HepG2 (cell line): ENCODE results near the gene HSDL2. TPM values are rescaled to one million over a fixed set of nuclear protein-coding genes. Genes with fewer than 3 reads are reported as not detected.
A peak's percentile ranks its signal among the peaks of the same experiment; 100 is the strongest.

ENCODE experiments used
- CREM ChIP-seq, 2 experiments: sonication (generic) in 1 of 2; formaldehyde crosslinking in 1 of 2; IDR thresholded peaks; 2 replicates each; pipeline versions ENCODE4 v1.4.0 to v1.6.1; 2016 to 2020; ENCODE audit warnings: antibody characterized with exemption in 1 of 2, mild to moderate bottlenecking in 1 of 2, missing genetic modification reagents in 1 of 2
- FOXA3 ChIP-seq: IDR thresholded peaks from 2 replicates; pipeline ENCODE4 v1.6.1; 2016; ENCODE audit warnings: missing genetic modification reagents, missing compliant biosample characterization
- FOXJ3 ChIP-seq: sonication (generic); formaldehyde crosslinking; IDR thresholded peaks from 2 replicates; pipeline ENCODE4 v1.4.0; 2020; ENCODE audit warnings: missing genetic modification reagents, mild to moderate bottlenecking, borderline replicate concordance
- GATAD2A ChIP-seq: IDR thresholded peaks from 2 replicates; pipeline ENCODE4 v1.6.1; 2016
- HNF4A ChIP-seq: sonication (generic); formaldehyde crosslinking; IDR thresholded peaks from 2 replicates; pipeline ENCODE4 v1.4.0; 2020; ENCODE audit warnings: missing genetic modification reagents
- KDM5B ChIP-seq: sonication (generic); formaldehyde crosslinking; IDR thresholded peaks from 2 replicates; pipeline ENCODE4 v1.4.0; 2020; ENCODE audit warnings: missing genetic modification reagents, mild to moderate bottlenecking, borderline replicate concordance
- NR2F2 ChIP-seq: IDR thresholded peaks from 2 replicates; pipeline ENCODE4 v1.6.1; 2012; ENCODE audit warnings: low read depth, inconsistent platforms, borderline replicate concordance
- RARA ChIP-seq: IDR thresholded peaks from 2 replicates; pipeline ENCODE4 v1.6.1; 2016; ENCODE audit warnings: missing genetic modification reagents, missing compliant biosample characterization
- RXRB ChIP-seq: IDR thresholded peaks from 2 replicates; pipeline ENCODE4 v1.6.1; 2016; ENCODE audit warnings: borderline replicate concordance, missing genetic modification reagents, missing compliant biosample characterization
- SOX5 ChIP-seq: IDR thresholded peaks from 2 replicates; pipeline ENCODE4 v1.6.1; 2016; ENCODE audit warnings: borderline replicate concordance
- ZEB1 ChIP-seq: IDR thresholded peaks from 2 replicates; pipeline ENCODE4 v1.6.1; 2012; ENCODE audit warnings: mild to moderate bottlenecking, low read depth, inconsistent platforms; ENCODE audit not compliant: insufficient replicate concordance
- ZNF280B ChIP-seq: sonication (generic); formaldehyde crosslinking; IDR thresholded peaks from 2 replicates; pipeline ENCODE4 v1.5.0; 2020; ENCODE audit warnings: missing genetic modification reagents, mild to moderate bottlenecking, borderline replicate concordance
- ZNF317 ChIP-seq: sonication (generic); formaldehyde crosslinking; IDR thresholded peaks from 2 replicates; pipeline ENCODE4 v1.5.0; 2020; ENCODE audit warnings: mild to moderate bottlenecking, missing genetic modification reagents
- ZNF629 ChIP-seq: sonication (generic); formaldehyde crosslinking; conservative IDR thresholded peaks from 2 replicates; pipeline ENCODE4 v1.5.0; 2020; ENCODE audit warnings: missing genetic modification reagents
- ZSCAN21 ChIP-seq: sonication (generic); formaldehyde crosslinking; IDR thresholded peaks from 2 replicates; pipeline ENCODE4 v1.8.0; 2022; ENCODE audit warnings: mild to moderate bottlenecking, missing genetic modification reagents, moderate library complexity, borderline replicate concordance
- polyA plus RNA-seq, 8 experiments: library from polyadenylated mRNA; depleted of rRNA in 3 of 8; stranded (reverse) in 7 of 8; unstranded in 1 of 8; fragments of >200 nt; fragmentation: Illumina TruSeq in 4 of 8; extraction: Trizol in 4 of 8; gene quantifications; 2 replicates each; pipeline versions ENCODE4 v1.2.1 to v1.2.3, GENCODE V29; 2011 to 2016; ENCODE audit warnings: low read depth in 4 of 8, missing spikeins in 1 of 8, mixed read lengths in 1 of 8; ENCODE audit not compliant: insufficient read depth in 1 of 8
- total RNA-seq, 5 experiments: library from RNA; depleted of rRNA; stranded (reverse); fragments of >200 nt; fragmentation: Illumina TruSeq; extraction: Trizol; gene quantifications; 2 replicates each; pipeline ENCODE4 v1.2.3, GENCODE V29; 2016; ENCODE audit warnings: low read depth in 1 of 5
- TF ChIP-seq, protein P1 (sequence below): sonication (generic); formaldehyde crosslinking; IDR thresholded peaks from 2 replicates; pipeline ENCODE4 v1.4.0; 2020; ENCODE audit warnings: low read depth, mild to moderate bottlenecking, missing genetic modification reagents
- TF ChIP-seq, protein P2 (sequence below): sonication (generic); formaldehyde crosslinking; IDR thresholded peaks from 2 replicates; pipeline ENCODE4 v1.4.0; 2020; ENCODE audit warnings: missing genetic modification reagents

Gene HSDL2
- total and polyA plus RNA-seq, 2 of the 13 experiments (the other 11 are each of a cell fraction or from before 2014, with no cell fraction given): 55.3 to 80.2 TPM

GRCh38 chr9:112352209-112352608 is 27.7 kb upstream of the HSDL2 start (continued):
- no peak for TF ChIP-seq ZNF280B
- TF ChIP-seq SOX5 (CRISPR knock-in tag): peak; percentile 18; the same call in 1 of the 2 replicates
- TF ChIP-seq, protein P1, sequence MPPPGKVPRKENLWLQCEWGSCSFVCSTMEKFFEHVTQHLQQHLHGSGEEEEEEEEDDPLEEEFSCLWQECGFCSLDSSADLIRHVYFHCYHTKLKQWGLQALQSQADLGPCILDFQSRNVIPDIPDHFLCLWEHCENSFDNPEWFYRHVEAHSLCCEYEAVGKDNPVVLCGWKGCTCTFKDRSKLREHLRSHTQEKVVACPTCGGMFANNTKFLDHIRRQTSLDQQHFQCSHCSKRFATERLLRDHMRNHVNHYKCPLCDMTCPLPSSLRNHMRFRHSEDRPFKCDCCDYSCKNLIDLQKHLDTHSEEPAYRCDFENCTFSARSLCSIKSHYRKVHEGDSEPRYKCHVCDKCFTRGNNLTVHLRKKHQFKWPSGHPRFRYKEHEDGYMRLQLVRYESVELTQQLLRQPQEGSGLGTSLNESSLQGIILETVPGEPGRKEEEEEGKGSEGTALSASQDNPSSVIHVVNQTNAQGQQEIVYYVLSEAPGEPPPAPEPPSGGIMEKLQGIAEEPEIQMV: no peak
- 0 out of 2 replicates have a peak, but pooled peaks have one; percentile 20 for TF ChIP-seq NR2F2
- TF ChIP-seq KDM5B (CRISPR knock-in tag): no peak
- peak; percentile 18; the same call in 1 of the 2 replicates for TF ChIP-seq FOXJ3 (CRISPR knock-in tag)
- peak; percentile 31 for TF ChIP-seq ZEB1
- TF ChIP-seq ZNF629: peak; percentile 36; the same call in 1 of the 2 replicates
- peak; percentile 14; the same call in 1 of the 2 replicates for TF ChIP-seq CREM (IDR thresholded peaks at IDR 0.05)
- no peak for TF ChIP-seq CREM (CRISPR knock-in tag; IDR thresholded peaks at IDR 0.05)
- peak; percentile 39; the same call in 1 of the 2 replicates for TF ChIP-seq RXRB
- 0 out of 2 replicates have a peak, but pooled peaks have one; percentile 12 for TF ChIP-seq RARA (CRISPR knock-in tag)
- TF ChIP-seq HNF4A (CRISPR knock-in tag): 0 out of 2 replicates have a peak, but pooled peaks have one; percentile 19
- peak; percentile 76; the same call in 1 of the 2 replicates for TF ChIP-seq ZNF317
- TF ChIP-seq, protein P2, sequence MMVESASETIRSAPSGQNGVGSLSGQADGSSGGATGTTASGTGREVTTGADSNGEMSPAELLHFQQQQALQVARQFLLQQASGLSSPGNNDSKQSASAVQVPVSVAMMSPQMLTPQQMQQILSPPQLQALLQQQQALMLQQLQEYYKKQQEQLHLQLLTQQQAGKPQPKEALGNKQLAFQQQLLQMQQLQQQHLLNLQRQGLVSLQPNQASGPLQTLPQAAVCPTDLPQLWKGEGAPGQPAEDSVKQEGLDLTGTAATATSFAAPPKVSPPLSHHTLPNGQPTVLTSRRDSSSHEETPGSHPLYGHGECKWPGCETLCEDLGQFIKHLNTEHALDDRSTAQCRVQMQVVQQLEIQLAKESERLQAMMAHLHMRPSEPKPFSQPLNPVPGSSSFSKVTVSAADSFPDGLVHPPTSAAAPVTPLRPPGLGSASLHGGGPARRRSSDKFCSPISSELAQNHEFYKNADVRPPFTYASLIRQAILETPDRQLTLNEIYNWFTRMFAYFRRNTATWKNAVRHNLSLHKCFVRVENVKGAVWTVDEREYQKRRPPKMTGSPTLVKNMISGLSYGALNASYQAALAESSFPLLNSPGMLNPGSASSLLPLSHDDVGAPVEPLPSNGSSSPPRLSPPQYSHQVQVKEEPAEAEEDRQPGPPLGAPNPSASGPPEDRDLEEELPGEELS (CRISPR knock-in tag): peak; percentile 74
- TF ChIP-seq FOXA3 (CRISPR knock-in tag): peak; percentile 83
- no peak for TF ChIP-seq ZSCAN21 (CRISPR knock-in tag)
- peak; percentile 77 for TF ChIP-seq GATAD2A (CRISPR knock-in tag)
